Measurements from ENCODE around the gene LYRM4.

LYRM4 gene

GRCh38 chr6:5174756-5175549 lies 85.8 kb downstream of the LYRM4 start:
- DNase-seq: peak in 7 of 56 donors; percentile 2 to 54 (median 7)

DNA sequence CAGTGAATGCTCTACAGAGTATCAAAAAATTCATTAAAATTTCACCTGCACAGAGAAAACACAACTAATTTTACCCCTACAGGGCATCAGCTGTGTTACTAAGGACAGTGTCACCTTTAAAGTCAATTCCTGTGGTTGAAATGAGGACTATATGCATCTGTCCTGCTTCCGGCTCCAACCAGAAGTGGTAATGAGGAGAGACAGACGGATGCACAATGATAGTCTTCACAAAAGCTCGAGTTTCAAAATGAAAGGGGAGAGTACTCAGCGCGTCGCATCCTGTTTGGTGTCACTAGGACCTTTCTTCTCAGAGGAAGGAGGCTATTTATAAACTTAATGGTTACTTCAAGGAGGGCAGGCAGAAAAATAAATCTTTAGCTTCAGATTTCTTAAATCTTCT lies 86.5 kb downstream of the LYRM4 start:
- peak in 2 of 56 donors; percentile 7 to 12 for DNase-seq

- DNase-seq: no peak
Measured at GRCh38 chr6:5173810-5174209, 86.9 kb downstream of the LYRM4 start.

- DNase-seq: no peak
Measured at GRCh38 chr6:5172897-5173474, 87.8 kb downstream of the LYRM4 start.

- DNase-seq: no peak
Measured at GRCh38 chr6:5172041-5172653, 88.6 kb downstream of the LYRM4 start.

DNA sequence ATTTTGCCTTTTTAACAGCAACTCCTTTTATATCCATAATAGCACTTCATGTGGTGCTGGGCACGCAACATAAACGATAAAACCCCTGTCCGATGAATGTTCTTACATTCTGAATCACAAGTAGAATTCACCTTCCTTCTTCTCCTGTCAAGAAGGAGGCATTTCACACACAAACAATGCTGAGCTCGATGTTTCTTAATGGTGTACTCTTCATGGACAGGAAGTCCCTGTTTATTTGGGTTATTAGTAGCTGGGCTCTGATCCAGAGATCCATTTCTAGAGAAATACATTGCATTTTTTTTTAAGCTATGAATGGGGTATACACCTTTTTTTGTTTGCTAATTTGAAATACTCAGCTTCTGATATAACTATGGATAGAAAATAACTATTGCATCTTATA lies 93.2 kb downstream of the LYRM4 start:
- no peak for DNase-seq

- DNase-seq: no peak
Measured at GRCh38 chr6:5164092-5164491, 96.7 kb downstream of the LYRM4 start.

- DNase-seq: no peak
Measured at GRCh38 chr6:5163247-5163646, 97.5 kb downstream of the LYRM4 start.

DNA sequence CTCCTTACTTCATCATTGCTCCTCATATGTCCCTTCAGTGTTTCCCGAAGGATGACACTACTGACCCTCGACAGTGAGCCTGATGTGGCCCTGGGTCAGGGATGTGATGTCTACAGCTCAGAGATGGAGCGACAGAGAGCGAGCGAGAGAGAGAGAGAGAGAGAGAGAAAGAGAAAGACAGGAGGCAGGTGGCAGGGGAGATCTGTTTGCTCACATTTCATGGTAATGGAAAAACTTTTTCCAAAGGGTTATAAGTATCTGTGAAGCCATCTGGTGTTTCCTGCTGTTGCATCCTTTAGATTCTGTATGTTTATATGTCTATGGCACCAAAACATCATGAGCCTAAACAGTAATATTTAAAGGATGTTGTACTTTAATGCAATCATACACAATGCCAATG lies 98.4 kb downstream of the LYRM4 start:
- DNase-seq: no peak

- no peak for DNase-seq
Measured at GRCh38 chr6:5160206-5160605, 100.5 kb downstream of the LYRM4 start.

- no peak for DNase-seq
Measured at GRCh38 chr6:5159162-5159561, 101.6 kb downstream of the LYRM4 start.

GRCh38 chr6:5158180-5158579 lies 102.6 kb downstream of the LYRM4 start:
- DNase-seq: no peak

DNA sequence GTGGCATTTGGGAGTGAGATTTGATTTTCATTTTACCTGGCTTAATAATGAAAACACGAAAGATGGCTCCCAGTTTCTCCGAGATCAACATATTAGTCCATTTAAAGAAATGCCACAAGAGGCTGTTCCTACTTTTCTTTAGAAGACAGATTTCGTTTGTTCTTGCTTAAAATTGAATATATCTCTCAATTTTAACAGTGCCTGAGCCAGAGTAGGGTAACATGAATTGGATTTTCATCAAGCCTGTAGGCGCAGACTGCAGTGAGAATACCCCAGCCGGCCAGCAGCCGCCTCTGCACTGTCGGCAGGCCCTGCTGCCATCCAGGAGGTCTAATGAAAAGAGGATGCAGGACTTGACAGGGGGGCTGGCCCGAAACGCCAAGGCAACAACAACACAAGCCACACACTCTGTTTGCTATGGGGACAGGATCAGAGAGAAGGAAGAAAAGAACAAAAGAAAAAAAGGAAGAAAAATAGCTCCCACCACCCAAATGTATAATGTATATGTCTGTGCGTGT lies 103.1 kb downstream of the LYRM4 start:
- DNase-seq: no peak

DNA sequence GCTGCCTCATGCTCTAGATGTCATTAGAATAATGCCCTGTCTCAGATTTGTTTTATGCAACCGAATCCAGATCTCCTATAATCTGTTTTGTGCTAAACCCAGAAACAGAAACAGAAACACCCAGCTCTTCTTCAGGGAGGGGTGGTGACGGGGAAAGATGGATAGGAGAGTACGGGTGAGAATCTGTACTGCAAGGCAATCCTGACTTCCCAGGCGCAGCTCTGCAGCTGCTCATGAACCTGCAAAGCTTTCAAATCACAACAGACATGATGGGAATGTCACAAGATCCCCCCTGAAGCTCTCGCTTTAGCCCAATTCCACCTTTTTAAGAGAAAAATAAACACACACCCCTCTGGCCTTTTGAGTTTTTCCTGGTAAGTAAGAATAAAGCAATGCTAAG lies 104.1 kb downstream of the LYRM4 start:
- DNase-seq: no peak

DNA sequence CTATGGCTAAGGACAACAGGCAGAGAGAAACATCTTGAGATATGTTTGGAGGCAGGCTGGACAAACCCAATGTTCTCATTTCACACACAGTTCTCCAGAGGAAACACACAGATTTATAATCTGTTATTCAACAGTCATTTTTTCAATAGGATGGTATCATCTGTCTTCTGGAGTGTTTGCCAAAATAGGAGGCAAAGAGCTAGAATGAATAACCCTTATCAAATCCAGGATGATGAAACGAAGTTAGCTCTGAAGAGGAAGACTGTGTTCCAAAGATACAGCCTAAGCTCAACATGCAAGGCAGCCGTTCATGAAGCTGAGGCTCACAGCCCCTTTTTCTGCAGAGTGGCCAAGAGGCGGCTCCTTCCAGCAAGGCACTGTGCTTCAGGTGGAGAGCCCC lies 104.8 kb downstream of the LYRM4 start:
- no peak for DNase-seq

DNA sequence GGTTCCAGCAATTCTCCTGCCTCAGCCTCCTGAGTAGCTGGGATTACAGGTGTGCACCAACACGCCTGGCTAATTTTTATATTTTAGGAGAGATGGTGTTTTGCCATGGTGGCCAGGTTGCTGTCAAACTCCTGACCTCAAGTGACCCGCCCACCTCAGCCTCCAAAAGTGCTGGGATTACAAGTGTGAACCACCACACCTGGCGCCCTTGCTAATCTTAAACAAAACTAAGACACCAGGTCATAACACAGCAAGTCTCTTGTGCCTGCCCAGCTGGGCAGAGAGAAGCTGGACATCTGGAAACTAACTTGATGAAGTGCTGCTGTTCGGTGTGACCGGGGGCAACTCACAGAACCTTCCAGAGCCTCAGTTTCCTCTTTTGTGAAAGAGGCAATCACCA lies 107.6 kb downstream of the LYRM4 start:
- no peak for DNase-seq

DNA sequence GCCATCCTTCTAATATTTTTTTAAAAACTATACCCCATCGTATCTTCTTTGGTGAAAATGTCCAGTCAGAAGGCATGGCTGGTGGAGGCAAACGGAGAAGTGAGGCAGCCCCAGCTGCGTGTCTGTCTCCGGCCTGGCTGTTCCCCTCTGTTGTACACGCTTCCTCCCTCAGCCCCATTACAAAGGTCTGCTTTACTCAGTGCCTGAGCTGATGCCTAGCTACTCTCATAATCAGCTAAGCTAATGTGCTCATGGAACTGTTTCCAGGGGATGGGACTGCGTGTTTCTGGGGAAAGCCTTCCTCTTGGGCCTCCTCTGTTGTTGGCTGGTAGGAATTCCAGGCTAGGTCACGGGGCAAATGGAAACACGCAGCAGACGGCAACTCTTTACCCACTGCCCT lies 108.3 kb downstream of the LYRM4 start:
- DNase-seq: no peak

GRCh38 chr6:5151955-5152401 lies 108.8 kb downstream of the LYRM4 start:
- DNase-seq: peak in 32 of 56 donors; percentile 7 to 58 (median 33)

DNA sequence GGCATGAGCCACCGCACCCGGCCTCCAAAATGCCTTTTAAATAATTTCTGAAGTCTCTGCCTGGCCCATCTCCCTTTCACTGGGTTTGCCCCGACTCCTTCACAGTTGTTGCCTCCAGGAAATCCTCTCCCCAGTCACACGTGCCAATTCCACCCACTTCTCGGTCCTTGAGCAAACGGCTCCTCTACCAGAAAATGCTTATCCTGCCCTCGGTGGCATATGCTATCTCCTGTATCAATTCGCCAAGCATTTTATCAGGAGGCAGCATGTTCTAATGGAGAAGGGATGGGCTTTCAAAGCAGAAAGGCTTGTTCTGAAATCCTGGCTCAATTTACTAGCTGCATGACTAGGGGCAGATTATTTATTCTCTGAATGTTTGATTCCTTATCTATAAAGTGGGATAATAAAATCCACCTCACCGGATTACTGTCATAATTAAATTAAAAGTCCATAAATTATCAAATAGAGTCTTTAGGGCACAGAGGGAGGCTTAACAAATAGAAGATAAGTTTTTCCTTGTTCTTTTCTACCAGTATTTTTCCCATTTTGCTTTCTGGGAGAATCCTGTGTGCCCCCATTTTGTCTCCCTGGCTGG lies 109.3 kb downstream of the LYRM4 start:
- no peak for DNase-seq

- DNase-seq: no peak
Measured at GRCh38 chr6:5150551-5151075, 110.1 kb downstream of the LYRM4 start.

GRCh38 chr6:5149891-5150290 lies 110.9 kb downstream of the LYRM4 start:
- DNase-seq: no peak
